Measurements from ENCODE around the gene ZCWPW1.

DNA sequence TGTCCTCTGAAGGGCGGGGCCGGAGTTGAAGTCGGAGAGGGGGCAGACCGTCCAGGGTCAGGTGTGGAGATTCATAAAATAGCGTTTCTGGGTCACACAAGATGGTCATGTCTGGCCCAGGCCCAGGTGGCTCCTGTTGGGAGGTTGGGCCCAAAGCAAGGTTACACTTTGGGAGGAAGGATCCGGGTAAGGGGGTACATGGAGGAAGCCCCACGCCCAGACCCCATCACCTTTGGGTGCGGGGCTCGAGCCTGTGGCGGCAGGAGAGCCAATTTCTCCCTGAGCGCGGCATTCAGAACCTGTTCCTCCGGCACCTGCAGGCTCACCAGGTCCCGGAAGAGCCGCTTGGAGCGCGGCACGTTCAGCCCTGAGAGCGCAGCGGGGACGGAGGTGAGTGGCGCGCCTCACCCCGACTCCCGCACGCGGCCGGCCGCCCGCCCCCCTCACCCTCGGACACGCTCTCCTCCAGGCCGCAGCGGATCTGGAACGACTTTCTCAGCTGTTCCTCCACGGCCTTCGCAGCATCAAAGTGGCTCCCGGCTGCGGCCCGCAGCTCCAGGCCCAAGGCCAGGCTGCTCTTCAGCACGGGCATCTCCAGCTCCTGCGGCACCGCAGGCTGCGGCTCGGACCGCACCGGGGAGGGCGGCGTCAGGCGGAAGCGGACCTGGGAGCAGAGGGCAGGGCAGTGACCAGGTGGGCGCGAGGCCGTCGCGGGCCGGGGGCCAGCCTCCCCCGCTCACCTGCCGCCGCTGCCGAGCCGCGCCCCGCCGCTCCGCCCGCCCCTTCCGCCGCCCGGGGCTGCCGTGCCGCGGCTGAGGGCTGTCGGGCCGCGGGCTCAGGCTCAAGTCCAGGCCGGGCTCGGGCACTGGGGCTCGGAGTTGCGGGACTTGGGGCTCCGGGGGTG lies 7.2 kb upstream of the ZCWPW1 start:
- no peak for TF ChIP-seq EZH2 (IDR thresholded peaks at IDR 0.05; ENCODE audit: borderline replicate concordance)
- TF ChIP-seq, protein P1, sequence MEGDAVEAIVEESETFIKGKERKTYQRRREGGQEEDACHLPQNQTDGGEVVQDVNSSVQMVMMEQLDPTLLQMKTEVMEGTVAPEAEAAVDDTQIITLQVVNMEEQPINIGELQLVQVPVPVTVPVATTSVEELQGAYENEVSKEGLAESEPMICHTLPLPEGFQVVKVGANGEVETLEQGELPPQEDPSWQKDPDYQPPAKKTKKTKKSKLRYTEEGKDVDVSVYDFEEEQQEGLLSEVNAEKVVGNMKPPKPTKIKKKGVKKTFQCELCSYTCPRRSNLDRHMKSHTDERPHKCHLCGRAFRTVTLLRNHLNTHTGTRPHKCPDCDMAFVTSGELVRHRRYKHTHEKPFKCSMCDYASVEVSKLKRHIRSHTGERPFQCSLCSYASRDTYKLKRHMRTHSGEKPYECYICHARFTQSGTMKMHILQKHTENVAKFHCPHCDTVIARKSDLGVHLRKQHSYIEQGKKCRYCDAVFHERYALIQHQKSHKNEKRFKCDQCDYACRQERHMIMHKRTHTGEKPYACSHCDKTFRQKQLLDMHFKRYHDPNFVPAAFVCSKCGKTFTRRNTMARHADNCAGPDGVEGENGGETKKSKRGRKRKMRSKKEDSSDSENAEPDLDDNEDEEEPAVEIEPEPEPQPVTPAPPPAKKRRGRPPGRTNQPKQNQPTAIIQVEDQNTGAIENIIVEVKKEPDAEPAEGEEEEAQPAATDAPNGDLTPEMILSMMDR (IDR thresholded peaks at IDR 0.05; ENCODE audit: poor library complexity), result no peak
